HG03439 (cell line): ENCODE results near the gene USF1.
A peak's percentile ranks its signal among the peaks of the same experiment; 100 is the strongest.
"Not testable (repeated sequence)": the region's sequence is repeated elsewhere in the genome, so short reads cannot be mapped to it uniquely, and the experiment has no call there.

Source experiments
- ATAC-seq: cut with Tn5 transposase; IDR thresholded peaks from one replicate; pipeline ENCODE4 v1.9.1; 2021; ENCODE audit warnings: mild to moderate bottlenecking, moderate library complexity; ENCODE audit not compliant: unreplicated experiment

USF1 gene

DNA sequence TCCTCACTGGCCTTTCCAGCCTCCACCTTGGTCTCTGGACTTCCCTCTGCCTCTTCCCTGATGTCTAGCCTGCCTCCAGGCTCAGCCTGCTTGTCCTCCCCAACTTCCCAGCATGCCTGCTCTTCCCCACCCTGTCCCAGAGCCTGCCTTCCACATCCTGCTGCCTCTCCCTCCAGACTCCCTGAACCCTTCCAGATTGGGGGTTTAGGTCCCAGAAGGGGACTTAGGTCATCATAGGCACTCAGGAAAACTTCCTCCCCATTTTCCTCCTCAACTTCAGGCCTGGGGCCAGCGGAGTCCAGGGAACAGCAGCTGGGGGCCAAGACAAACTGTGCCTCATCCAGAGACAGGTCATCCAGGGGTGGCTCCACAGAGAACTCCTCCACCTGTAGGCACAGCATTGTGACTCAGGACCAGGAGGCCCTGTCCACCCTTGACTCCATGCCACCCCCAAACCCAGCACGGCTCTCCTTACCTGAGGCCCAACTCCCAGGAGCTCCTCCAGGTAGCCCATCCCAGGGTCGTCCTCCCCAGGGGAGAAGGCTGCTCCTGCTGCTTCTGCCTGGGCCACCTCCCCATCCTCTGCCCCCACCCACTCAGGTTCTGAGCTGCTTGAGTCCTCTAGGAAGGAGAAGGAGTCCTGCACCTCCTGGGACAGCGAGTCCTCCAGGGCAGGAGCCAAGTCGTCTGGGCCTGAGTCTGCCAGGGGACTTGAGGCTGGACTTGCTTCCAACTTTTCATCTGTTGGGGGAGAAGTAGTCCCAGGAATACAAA lies 3.4 kb upstream of the USF1 start:
- ATAC-seq = no peak

DNA sequence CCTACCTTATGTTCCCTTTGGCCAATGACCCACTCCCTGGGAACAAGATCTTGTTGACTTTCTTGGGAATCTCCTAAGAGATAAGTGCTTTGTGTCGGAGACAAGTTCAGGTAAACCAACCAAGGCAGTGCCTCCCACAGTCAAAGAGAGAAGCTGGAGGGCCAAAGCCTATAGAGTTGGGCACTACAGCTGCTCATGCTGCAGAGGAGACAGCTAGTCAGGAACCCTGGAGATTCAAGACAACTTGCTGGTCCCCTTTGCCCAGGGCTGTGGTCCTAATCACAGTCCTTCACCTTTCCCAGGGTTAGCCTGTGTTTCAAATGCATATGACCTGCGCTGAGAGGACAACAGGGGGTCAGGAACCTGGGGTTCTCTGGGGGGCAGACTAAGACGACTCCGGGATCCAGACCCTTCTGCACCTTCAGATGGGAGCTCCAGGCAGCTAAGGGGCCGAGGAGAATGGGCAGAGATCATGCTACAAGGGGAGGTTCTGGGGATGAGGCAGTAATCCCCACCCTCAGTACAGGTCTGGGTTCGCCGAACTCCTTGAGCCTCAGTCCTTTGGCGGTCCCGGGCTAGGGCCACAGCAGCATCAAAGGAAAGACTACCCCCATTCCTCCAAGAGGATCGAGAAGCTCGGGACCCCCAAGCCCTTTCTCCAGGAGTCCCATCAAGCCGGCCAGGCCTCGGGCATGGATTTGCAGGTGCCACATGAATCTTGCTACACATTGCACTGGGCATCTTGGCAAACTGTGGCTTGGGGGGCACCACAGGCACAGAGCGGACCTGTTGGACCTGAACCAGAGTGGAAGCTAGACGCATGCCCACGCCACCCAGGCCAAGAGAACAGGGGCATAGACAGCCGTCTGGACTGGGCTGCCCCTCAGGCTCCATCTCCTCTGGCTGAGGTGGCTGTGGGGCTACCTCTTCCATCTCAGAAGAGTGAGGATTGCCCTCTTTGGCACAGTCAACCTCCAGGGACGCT lies 2.0 kb upstream of the USF1 start:
- ATAC-seq = no peak

DNA sequence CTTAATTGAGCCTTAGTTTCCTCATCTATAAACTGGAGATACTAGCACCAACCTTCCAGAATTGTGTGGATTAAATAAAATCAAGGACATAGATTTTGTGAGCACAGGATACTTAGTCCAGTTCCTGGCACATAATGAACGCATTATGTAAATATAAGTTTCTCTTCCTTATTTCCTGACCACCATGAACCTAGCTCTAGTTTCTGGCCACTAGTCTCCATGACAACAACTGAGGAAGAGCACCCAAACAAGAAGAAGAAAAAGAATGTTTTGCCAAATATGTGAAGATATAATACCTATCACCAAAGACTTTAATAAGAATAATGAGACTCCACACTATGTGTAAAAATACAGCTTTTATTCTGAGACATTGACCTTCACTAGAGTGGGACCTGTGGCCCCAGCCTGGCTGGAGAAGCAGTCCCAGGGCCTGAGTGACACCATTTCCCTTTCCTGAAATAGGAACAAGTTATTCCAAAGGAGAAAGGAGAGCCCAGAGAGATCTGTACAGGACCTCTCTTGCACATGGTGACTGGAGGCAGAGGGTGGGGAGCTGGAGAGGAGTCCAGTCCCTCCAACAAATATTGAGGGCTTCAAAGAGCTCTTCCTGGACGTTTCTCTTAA lies 940 bp upstream of the USF1 start:
- peak; percentile 33 for ATAC-seq

DNA sequence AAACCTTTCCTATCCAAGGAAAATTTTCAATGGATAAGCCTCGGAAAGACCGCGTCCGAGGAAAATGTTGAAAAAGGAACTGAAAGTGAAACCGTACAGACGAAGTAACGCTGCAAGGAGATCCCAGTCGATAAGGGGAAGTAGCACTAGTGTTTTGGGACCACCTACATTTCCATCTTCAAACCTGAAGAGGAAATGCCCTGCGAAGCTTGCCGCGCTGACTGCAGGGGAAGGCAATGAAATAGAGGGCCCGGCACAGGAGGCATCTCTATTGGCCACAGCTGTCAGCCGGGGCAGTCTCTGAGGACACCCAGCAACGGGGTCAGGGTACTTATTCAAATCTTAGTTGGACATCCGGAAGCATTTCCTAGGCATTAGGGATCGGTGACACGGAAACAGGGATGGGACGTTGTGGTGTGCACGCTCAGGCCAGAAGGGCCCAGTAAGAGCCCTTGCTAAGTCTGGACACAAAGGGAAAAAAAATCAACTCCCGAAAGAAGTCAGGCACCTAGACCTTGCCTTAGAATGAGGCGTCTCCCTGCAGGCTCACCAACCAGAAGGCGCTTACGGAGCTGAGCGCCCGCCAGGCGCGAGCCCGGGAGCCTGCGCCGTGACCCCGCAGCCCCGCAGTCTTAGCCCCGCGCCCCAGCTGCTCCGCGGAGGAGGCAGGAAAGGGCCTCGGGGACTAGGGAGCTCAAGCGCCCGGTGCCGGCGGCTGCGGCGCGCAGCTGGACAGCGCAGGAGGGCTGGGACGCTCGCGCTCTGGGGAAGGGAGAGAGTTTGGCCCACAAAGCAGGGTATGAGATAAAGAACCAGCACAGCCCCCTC lies 655 bp downstream of the USF1 start:
- ATAC-seq = peak; percentile 39

DNA sequence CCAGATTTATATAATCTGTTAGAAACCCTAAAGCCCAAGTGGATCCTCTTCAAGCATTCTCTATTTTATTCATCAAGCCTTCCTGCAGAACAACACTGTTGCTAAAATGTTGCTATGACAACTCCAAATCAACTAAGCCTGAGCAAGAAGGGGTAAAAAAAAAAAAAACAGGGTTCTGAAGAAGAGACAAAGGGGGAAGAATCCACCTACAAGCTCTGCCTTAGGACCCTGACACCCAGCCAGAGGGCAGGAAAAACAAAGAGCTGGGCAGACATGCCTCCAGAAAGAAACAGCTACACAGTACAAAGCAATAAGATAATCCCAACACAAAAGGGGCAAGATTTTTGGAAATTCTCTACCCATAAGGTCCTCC lies 1.3 kb downstream of the USF1 start:
- ATAC-seq = no peak

DNA sequence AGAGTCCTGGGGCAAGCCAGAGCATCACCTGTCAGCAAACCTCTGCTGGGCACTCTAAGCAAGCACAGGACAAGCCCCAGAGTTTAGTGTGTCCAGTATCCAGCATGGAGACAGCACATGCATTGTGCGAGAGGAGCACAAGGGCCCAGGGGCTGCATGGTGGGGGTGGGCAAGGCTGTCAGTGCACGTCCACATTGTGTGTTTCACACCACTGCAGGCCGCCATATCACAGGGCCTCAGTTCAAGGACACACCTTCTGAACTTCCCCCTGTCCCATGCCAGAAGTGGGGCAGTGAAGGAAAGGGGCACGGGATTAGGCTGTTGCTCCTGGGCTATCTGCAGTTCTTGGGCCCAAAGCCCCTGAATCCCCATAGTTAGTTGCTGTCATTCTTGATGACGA lies 6.2 kb downstream of the USF1 start:
- no peak for ATAC-seq

DNA sequence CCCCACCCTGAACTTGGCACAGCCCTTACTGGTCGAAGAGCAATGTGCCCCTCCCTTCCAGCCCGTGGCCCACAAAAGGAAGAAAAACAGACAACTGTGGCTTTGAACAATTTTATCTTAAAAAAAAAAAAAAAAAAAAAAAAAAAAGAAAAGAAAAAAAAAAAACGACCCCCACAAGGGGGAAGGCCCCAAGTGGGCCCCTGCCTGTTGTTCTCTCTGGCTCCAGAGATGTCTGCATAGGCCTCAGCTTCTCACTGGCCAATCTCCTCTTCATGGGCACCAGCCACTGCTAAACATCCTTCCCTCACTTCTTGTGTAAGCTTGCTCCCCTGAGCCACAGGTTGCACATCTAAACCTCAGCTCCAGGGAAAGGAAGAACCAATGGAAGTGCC lies 6.6 kb downstream of the USF1 start:
- ATAC-seq = no peak

DNA sequence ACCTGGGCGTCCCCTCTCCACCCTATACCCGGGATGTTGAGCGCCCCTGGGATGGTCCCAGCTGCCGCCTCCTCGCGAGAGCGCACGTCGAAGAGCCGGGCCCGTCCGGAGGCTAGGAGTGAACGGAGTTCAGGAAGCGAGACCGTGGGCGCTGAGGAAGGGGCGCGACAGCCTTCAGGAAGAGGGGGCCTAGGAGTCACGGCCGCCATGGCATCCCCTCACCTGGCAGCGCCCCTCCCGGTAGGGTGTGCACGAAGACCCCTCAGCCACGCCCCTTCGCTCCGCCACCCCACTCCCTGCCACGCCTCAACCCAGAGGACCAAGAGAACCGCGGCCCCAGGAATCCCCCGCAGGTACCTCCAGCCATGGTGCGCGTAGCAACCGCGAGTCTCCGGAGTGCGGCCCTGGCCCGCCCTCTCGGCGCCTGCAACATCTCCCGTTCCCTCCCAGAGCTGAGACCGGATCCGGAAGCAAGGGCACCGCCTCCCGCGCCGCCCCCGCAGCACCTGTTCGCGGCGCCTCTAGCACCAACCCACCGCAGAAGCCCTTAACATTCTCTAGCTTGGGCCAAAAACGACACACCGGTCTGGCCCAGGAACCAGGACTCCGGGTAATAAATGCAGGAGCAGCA lies 7.1 kb downstream of the USF1 start, which contains the start of gene TSTD1:
Gene TSTD1, minus strand, starts transcription at position 442 of the 631 bp plus-strand sequence. Its CDS starts 75 bp downstream, at position 367.
- peak; percentile 69 for ATAC-seq

DNA sequence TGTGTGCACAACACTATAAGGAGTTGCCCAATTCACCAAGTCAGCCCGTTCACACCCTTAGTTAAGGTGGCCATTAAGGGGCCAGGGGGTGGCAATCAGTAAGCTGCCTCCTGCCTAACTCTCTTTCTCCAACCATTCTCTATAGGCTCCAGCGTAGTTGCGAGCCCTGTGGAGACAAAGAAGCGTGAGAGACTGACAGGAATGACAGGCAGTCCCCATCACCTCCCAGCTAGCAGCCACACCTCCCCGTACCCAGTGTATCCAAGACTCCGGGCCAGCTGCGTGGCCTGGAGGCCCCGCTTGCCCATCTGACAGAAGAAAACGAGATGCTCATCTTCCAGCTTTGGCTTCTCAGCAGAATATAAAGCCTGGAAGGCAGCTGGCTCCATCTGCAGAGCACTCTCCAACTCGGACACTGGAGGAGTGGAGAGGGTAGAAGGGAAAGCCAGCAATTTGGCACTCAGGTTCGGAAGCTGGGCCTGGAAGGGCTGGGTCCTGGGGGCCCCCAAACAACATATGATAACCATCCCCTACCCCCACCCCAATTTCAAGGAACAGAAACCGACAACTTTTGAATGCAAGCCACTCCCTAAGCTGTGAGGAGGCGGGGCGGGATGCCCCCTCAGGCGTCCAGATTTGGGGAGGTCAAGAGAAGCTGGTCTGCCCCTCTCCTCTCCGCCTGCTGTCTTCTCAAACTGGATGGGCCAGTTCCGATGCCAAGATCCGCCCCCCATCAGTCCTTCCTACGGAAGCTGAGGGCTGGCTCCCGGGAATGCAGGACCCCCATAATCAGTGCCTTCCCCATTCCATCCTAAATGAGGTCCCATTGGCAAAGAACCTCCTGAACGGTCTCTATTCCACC lies 7.9 kb downstream of the USF1 start:
- ATAC-seq = no peak

DNA sequence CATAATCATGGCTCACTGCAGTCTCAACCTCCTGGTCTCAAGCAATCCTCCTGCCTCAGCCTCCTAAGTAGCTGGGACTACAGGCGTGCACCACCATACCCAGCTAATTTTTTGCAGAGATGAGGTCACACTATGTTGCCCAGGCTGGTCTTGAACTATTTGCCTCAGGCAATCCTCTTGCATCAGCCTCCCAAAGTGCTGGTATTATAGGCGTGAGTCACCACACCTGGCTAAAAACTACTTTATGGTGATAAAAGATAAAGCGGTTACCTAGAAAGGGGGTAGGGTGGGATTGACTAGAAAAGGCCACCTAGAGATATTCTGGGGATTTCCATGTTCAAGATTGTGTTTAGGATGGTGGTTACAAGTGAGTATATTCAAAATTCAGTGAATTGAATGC lies 12.0 kb downstream of the USF1 start:
- no peak for ATAC-seq

DNA sequence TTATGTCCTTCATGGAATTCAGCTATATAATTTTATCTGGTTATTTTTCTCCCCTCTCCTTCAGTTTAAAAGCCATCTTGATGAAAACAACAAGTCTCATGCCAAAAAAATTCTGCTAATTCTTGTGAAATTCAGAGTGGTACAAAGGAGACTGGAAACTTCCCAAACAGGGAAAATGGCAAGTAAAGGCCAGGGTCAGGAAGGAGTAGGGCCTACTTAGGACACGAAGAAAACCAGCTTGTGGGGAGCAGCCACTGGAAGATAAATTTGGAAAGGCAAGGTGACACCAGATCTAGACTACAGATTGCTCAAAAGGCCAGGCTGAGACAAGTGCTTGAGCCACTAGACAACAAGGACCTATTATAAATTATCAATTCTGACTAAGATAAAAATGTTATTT lies 13.4 kb downstream of the USF1 start:
- ATAC-seq = no peak

DNA sequence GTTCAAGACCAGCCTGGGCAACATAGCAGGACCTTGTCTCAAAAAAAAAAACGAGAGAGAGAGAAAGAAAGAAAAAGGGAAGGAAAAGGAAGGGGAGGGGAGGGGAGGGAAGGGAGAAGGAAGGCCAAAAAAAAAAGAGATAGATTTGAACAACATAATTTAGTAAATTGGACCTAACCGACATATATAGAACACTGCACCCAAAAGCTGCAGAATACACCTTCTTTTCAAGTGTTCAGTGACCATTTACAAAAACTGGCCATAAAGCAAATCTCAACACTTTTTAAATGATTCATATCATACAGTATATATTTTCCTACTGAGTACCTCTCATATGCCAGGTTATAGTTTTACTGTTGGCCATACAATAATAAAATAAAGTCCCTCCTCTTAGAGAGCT lies 13.9 kb downstream of the USF1 start:
- no peak for ATAC-seq

DNA sequence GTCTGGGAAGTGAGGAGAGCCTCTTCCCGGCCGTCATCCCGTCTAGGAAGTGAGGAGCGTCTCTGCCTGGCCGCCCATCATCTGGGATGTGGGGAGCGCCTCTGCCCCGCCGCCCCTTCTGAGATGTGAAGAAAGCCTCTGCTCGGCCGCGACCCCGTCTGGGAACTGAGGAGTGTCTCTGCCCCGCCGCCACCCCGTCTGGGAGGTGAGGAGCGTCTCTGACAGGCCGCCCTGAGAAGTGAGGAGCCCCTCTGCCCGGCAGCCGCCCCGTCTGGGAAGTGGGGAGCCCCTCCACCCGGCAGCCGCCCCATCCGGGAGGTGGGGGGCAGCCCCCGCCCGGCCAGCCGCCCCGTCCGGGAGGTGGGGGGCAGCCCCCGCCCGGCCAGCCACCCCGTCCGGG lies 16.3 kb downstream of the USF1 start:
- not testable (repeated sequence) for ATAC-seq

DNA sequence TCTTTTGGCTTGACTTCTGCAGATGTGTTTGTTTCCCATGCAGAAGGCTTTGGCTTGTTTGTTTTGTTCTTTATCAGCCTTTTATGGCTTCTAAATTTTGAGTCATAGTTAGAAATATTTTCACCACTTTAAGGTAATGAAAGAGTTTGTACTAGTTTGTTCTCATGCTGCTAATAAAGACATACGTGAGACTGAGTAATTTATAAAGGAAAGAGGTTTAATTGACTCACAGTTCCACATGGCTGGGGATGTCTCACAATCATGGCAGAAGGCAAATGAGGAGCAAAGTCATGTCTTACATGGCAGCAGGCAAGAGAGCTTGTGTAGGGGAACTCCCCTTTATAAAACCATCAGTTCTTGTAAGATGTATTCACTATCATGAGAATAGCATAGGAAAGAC lies 18.8 kb downstream of the USF1 start:
- ATAC-seq = not testable (repeated sequence)

DNA sequence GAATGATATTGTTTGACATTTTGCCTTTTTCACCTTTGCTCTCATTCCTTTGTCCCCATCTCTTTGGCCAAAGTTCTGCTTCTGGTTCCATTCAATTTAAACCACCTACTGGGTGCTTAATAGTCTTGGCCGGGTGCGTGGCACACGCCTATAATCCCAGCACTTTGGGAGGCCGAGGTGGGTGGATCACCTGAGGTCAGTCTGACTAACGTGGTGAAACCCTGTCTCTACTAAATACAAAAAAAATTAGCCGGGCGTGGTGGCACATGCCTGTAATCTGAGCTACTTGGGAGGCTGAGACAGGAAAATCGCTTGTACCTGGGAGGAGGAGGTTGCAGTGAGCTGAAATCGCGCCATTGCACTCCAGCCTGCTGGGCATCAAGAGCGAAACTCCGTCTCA lies 23.3 kb downstream of the USF1 start:
- not testable (repeated sequence) for ATAC-seq

DNA sequence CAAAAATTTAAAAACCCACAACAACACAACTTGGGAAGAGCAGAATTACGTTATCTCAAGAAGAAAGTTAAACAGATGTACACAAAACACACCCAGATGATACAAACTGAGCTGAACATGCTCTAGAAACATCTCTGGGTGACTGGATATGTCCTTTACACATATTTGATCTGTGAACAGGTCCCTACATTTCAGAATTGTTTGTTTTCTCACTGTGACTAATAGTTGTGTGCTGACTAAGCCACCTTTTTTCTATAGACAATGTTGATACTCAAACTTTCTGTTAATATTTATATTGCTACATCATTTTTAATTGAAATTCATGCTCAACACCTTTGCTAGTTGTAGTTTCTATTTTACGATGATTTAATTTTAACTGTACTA lies 23.8 kb downstream of the USF1 start:
- no peak for ATAC-seq

DNA sequence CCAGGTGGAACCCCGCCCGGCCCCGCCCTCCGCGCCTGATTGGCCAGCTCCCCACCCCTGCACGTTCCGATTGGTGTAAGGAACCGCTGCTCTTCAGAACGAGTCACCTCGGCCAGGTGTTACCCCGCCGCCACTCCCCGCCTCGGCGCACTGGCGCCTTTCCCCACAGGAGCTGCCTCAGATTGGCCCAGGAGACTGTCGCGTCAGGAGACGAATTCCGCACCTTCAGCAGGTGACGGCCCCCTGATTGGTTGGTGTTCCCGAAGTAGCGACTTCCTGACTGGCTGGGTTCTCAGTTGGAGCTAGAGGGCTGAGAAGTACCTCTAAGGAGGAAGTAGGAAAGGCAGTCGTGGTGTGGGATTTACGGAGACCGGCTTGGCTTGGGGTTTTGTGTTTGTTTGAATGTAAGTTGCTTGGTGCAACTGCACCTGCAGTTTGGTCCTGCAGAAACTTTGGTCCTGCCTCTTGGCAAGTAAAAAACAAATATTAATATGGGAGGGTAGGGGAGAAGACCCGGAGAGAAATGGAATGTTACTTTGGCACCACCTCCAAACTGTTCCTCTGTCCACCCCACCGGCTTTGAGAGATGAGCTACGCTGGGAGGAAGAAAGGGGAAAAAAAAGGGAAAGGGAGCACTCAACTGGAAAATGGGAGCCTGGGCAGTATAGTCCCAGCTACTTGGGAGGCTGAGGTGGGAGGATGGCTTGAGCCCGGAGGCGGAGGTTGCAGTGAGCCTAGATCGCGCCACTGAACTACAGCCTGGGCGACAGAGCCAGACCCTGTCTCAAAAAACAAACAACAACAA lies 24.4 kb downstream of the USF1 start:
- peak; percentile 77 for ATAC-seq

DNA sequence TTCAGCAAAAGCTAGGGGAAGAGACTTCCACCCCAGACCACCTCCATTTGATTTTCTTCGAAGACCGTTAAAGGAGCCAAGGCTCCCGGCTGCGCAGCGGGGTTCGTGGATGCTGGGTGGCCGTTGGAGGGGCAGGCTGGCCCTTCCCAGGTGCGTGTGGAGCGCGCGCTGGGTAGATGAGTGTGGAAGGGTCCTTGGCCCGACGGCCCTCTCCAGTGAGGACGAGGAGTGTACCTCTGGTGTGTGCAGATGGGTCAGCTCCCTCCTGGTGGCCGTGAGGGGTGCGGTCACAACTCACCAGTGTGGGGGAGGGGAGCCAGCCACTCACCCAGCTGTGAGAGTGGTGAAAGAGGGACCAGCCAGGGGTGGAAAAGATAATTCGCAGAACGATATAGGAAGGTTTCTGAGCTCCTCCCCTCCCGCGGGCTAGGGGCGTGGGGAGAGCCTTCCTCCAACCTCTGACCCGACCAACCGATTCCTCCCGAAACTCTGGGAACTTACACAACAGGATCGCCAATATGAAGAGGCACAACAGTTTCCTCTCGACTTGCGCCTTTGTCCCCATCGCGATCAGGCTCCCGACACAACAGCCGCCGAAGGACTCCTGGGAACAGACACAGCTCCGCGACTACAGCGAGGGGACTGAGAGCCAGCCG lies 25.1 kb downstream of the USF1 start, which contains the start of gene F11R:
Gene F11R, minus strand, starts transcription at position 644 of the 656 bp plus-strand sequence. Its CDS starts 79 bp downstream, at position 565.
- peak; percentile 38 for ATAC-seq
